ENCODE results near the gene PSEN1.
A peak's percentile ranks its signal among the peaks of the same experiment; 100 is the strongest.

GRCh38 chr14:73136387-73137225 lies at the start of gene PSEN1:
- TF ChIP-seq CTCF (IDR thresholded peaks at IDR 0.05) (no peak), SIN3A (IDR thresholded peaks at IDR 0.05; ENCODE audit: borderline replicate concordance, insufficient read depth, low read depth, low read length) (0 out of 2 replicates have a peak, but pooled peaks have one; percentile 25), POLR2AphosphoS5 (IDR thresholded peaks at IDR 0.05; ENCODE audit: low read depth, low read length) (peak; percentile 72), TCF7L2 (IDR thresholded peaks at IDR 0.05; ENCODE audit: low read depth, low read length) (no peak)
- TF ChIP-seq, protein P1, sequence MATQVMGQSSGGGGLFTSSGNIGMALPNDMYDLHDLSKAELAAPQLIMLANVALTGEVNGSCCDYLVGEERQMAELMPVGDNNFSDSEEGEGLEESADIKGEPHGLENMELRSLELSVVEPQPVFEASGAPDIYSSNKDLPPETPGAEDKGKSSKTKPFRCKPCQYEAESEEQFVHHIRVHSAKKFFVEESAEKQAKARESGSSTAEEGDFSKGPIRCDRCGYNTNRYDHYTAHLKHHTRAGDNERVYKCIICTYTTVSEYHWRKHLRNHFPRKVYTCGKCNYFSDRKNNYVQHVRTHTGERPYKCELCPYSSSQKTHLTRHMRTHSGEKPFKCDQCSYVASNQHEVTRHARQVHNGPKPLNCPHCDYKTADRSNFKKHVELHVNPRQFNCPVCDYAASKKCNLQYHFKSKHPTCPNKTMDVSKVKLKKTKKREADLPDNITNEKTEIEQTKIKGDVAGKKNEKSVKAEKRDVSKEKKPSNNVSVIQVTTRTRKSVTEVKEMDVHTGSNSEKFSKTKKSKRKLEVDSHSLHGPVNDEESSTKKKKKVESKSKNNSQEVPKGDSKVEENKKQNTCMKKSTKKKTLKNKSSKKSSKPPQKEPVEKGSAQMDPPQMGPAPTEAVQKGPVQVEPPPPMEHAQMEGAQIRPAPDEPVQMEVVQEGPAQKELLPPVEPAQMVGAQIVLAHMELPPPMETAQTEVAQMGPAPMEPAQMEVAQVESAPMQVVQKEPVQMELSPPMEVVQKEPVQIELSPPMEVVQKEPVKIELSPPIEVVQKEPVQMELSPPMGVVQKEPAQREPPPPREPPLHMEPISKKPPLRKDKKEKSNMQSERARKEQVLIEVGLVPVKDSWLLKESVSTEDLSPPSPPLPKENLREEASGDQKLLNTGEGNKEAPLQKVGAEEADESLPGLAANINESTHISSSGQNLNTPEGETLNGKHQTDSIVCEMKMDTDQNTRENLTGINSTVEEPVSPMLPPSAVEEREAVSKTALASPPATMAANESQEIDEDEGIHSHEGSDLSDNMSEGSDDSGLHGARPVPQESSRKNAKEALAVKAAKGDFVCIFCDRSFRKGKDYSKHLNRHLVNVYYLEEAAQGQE (IDR thresholded peaks at IDR 0.05; ENCODE audit: insufficient read depth in 1 of 2, low read depth in 2 of 2, low read length in 1 of 2): no peak

All from Panc1 (cell line).